GM21825 (cell line): ENCODE results near the gene VPS9D1.

Experiments
- ATAC-seq: cut with Tn5 transposase; IDR thresholded peaks from one replicate; pipeline ENCODE4 v1.9.1; 2021; ENCODE audit warnings: mild to moderate bottlenecking, moderate library complexity; ENCODE audit not compliant: unreplicated experiment

Gene VPS9D1

GRCh38 chr16:89732918-89733242, 12.2 kb upstream of the VPS9D1 start:
- no peak for ATAC-seq

- ATAC-seq: no peak
These were observed 11.6 kb upstream of the VPS9D1 start for GRCh38 chr16:89732142-89732917.

DNA sequence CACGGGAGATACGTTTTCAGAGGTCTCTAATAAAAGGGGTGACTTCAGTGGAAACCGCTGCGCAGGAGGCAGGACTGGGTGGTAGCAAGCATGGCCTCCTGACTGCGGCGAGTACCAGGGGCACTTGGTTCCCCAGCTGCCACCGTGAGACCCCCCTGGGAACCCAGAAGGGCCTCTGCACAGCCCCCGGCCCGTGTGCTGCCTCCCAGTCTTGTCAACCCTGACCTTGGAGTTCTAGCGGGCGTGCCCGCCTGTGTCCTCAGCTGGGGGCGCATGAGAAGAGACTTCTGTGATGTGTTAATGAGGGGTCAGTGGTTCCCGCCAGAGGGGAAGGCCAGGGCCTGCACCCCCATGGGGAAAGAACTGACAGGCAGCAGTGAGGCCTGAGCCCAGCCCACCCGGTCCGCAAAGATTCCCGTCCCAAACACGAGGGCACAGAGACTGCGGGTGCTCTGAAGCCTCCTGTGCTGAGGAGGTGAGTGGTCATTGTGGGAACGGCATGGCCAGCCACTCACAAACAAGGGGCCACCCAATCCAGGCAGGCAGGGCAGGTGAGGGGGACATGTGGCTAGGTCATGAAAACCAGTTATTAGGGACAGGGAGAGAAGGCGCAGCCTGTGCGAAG, 10.0 kb upstream of the VPS9D1 start:
- no peak for ATAC-seq

DNA sequence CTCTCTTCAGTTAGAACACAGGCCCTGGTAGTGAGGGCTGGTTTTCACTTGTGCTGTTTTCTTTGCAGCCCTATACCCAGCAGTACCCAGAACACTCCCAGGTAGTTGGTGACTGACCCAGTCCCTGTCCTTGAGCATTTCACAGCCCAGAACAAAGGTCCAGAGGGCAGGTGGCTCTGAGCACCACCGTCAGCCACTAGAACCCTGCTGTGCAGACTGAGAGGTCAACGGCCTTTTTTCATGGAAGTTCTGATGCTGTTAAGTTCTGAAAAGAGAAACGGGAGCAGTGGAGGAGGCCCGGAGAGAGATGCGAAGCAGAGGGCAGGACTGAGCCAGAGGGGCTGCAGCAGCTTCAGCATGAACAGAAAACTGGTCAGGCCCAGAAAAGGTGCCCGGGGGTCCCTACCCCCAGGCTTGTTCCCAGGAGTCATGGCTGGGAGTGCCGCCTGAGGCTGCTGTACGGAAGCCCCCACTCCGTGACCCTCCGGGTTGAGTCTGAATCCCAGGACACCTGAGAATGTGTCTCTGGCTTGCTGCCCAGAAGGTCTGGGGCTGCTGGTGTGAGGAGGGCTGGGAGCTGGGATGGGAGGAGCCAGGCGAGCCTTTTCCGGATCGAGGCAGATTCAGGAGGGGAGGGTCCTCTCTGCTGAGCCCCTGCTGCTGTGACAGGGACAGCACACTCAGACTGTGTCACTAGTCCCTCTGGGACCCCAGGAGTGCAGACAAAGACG, 9.3 kb upstream of the VPS9D1 start:
- no peak for ATAC-seq

- no peak for ATAC-seq
These were observed 8.6 kb upstream of the VPS9D1 start for GRCh38 chr16:89729293-89729692.

DNA sequence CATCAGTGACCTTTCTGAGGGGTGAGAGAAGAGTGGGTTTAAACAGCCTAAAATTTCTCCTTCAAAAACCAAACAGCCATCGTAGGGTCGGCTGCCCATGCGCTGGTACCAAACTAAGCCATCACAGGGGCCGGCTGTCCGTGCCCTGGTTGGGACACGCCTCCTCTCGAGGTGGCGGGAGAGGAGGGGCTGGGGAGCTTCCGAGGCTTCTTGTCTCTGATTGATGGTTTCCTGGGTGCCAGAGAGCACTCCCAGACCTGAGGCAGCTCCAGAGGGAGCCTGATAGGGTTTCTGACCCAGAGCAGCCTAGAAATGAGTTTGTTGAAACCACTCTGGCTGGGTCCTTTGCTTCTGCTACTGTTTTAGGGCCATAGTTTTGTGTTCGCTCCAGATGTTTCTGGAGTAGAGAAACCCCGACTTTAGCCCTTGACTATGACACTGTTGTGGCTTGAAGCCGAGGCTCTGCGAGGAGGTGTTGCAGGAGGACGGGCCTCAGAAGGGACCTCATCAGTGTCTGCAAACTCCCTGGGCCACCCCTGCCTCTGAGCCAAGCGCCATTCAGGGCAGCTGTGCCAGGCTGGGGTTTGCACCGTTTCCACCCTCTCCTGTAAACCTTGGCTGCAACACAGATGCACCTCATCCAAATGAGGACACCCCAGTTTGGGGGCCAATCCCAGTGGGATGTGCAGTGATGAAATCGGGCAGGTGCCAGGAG, 6.9 kb upstream of the VPS9D1 start:
- ATAC-seq: no peak

- no peak for ATAC-seq
These were observed 2.9 kb upstream of the VPS9D1 start for GRCh38 chr16:89723279-89724250.

DNA sequence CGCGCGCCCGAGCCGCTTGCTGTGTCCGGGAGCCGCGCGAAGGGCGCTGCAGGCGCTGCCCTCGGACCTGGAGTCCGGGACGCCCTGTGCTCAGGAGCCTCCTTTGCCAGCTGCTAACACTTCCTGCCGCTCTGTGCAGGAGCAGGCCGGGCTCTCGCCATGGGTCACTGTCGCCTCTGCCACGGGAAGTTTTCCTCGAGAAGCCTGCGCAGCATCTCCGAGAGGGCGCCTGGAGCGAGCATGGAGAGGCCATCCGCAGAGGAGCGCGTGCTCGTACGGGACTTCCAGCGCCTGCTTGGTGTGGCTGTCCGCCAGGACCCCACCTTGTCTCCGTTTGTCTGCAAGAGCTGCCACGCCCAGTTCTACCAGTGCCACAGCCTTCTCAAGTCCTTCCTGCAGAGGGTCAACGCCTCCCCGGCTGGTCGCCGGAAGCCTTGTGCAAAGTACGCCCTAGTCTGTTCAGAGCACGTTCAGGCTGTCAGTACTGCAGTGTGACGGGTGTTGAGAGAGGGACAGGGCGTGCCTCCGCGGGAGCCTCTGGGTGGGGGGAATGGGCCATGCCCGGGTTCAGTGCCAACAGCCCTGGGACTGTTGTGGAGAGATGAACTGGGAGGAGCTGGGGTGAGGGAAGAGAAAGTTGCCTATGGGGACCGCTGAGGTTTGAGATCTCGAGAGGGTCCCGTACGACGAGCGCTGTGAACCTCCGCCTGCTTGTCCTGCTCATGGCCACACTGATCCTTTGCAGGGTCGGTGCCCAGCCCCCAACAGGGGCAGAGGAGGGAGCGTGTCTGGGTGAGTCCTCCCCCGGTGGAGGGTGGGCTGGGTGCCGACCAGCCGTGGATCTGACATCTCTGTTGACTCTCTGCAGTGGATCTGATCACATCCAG, 1.9 kb upstream of the VPS9D1 start:
- no peak for ATAC-seq

DNA sequence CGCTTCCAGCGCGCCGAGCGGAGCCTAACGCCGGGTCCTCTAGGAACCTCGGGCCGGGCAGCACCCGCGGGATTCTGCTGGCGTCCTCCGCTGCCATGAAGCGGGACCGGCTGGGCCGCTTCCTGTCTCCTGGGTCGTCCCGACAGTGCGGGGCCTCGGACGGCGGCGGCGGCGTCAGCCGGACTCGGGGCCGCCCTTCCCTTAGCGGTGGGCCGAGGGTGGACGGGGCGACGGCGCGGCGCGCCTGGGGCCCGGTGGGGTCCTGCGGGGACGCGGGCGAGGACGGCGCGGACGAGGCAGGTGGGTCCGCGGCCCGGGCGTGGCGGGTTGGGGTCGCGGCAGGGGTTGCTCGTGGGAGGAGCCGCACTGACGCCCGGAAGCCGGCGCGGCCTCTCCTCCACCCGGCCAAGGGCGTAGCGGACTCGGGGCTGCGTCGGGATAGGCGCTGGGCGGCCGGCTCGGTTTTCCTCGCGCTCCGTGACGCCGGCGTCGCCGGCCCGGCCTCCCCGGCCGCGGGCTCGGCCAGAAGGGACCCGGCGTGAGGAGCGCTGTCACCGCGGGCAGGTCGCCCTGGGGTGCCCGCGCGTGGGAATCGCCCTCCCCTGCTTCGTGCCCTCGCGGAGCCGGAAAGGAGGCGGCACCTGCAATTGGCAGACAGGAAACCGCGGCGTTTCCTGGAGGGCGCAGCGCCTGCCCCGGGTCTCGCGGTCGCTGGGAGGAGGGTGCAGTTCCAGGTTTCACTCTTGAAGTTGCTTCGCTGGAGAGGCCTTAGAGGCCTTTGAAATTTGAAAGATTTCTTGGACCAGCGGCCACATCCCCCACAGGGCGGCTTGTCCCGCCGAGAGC, 1.1 kb upstream of the VPS9D1 start:
- peak; percentile 28 for ATAC-seq

DNA sequence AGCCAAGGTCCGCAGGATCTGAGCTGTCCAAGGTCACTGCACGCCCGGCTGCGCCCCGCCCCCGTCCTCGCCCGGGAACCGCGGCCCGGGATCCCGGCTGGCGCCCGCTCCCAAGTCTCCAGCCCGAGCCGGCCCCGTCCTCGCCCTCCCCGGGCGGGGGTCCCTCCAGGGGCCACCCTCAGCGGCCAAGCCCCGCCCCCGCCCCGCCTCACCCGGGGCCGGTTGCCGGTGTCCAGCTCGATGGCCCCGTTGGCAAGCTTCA, 216 bp downstream of the VPS9D1 start:
- ATAC-seq: peak; percentile 19

DNA sequence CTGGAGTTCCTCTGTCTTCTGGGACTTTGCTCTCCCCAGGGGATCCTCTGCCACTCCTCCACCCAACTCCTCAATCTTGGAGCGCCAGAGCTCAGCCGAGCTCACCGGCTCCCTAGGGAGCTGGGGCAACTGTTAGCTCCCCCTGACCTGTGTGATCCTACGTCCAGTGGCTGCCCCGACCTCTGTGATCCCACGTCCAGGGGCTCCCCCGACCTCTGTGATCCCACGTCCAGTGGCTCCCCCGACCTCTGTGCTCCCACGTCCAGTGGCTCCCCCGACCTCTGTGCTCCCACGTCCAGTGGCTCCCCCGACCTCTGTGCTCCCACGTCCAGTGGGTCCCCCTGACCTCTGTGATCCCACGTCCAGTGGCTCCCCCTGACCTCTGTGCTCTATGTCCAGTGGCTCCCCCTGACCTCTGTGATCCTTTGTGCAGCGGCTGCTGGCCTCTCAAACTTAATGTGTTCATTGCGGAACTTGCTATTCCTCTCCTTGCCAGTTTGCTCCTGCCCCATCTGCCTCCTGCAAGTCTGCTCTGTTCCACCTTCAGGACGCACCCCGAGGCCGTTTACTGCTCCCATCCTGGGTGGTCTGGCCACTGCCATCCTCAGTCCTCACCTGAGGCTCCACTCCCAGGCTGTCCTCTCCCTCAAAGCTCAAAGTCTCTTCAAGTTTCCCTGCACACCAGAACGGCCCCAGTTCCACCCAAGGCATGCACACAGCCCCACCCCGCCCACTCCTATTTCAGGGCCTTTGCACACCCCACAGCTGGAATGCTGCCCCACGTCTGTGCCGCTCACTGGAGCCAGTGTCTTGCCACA, 2.8 kb downstream of the VPS9D1 start:
- ATAC-seq: no peak

DNA sequence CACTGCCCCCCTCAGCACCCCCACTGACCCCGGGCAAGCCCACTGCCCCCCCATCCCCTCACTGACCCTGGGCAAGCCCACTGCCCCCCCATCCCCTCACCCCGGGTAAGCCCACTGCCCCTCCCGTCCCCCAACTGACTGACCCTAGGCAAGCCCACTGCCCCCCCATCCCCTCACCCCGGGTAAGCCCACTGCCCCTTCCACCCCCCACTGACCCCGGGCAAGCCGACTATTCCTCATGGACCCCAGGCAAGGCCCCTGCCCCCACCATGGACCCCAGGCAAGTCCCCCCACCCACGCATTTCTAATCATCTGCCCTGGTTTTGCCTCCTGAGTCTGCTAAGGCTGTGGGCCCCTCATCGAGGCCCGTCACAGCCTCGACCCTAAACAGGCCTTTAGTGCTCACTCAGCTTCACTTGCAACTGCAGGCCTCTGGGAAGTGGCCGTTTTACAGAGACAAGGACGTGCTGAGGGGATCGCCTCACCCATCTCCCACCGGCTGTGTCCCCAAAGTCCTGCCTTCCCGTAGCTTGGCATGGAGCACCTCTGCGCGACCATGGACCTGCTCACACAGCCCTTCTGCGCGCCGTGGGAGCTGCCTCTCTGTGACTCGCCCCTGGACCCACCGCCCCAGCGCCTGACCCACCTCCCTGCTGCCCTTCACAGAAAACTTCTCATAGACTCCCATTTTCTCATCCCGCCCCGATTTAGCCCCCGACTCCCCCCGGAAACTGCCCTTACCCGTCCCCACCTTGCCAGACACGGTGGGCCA, 3.6 kb downstream of the VPS9D1 start:
- ATAC-seq: no peak

- no peak for ATAC-seq
These were observed 4.2 kb downstream of the VPS9D1 start for GRCh38 chr16:89716493-89716892.

- ATAC-seq: no peak
These were observed 8.4 kb downstream of the VPS9D1 start for GRCh38 chr16:89712274-89712781.

GRCh38 chr16:89711601-89712273, 9.0 kb downstream of the VPS9D1 start:
- ATAC-seq: no peak
